DMS 273 (cell line): ENCODE measurements around the gene OR5B21.

Source experiments
- DNase-seq: peaks from one replicate; lab custom pipeline; 2025; ENCODE audit not compliant: unreplicated experiment; lab: John Stamatoyannopoulos, UW

The OR5B21 gene

DNA sequence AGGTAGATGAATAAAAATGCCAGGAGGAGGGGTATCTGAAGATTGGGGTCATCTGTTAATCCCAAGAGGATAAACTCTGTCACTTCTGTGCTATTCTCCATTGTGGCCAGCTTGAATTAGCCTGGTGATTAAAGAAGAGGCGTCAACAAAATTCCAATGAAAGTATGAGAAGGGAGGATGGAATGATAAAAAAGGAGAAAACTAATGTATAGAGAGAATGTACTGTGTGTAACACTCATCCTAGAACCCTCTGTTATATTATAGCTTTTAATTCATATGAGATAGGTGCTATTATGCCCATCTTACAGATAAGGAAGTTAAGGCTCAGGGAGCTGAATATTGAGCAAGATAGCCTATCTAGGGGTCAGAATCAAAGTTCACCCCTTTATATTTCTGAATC, at the start of gene OR5B21:
Gene OR5B21, minus strand, starts transcription at position 101 of the 400 bp plus-strand sequence. Its CDS starts 0 bp downstream, at position 101.
- DNase-seq = no peak

GRCh38 chr11:58549644-58550043, 41.7 kb upstream of the OR5B21 start:
- no peak for DNase-seq

DNA sequence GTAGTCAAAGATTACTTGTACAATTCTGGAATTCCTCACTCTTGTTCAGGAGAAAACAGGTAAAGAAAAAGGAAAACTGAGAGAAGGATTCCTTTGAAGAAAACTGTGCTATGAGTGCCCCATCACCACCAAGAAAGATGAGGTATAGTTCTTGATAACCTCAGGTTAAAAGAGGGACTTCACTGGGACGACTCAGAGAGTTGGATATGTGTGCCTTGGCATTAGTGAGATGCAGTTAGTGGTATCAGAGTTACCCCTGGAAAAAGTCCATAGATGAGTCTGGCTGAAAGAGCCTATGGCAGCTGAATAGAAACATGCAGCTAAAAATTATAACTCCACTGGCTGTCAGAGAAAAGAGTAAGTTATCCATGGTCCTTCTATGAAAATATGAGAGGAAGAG, 38.9 kb upstream of the OR5B21 start:
- no peak for DNase-seq

GRCh38 chr11:58531865-58532341, 24.0 kb upstream of the OR5B21 start:
- no peak for DNase-seq

GRCh38 chr11:58530236-58530635, 22.3 kb upstream of the OR5B21 start:
- no peak for DNase-seq

DNA sequence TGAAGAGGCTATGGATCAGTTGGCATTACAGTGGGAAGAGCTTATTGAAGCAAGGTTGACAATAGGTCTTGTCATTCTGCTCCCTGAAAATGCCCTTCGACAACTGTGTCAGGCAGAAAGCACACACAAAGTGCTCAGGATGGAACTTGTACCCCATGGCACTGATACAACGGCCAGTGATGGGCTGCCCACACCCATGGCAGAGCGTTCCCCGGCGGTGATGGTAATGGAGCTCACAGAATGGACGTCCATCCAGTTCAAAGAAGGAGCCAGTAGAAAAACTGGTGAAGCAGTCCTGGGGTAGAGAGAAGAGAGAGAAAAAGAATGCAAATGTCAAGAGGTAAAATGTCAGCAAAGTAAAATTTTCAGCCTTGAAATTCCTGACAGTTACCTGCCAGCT, 19.5 kb upstream of the OR5B21 start:
- DNase-seq = no peak

DNA sequence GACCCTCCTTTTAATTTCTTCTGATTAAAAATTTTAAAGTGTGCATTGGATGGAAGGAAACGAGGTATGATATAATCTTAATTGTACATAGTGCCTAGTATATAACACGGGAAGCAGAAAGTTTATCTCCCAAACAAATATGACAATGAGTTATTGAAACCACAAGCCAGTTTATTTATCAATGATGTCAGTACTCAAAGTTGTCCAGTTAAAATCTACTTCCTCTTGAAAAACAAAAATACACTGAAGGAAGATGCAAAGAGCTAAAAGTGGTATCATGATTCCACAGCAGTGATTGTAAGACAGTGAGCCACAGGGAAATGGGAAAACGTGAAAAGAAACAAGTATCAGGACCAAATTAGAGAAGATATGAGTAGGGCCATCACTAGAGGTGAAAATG, 18.8 kb upstream of the OR5B21 start:
- DNase-seq = no peak

DNA sequence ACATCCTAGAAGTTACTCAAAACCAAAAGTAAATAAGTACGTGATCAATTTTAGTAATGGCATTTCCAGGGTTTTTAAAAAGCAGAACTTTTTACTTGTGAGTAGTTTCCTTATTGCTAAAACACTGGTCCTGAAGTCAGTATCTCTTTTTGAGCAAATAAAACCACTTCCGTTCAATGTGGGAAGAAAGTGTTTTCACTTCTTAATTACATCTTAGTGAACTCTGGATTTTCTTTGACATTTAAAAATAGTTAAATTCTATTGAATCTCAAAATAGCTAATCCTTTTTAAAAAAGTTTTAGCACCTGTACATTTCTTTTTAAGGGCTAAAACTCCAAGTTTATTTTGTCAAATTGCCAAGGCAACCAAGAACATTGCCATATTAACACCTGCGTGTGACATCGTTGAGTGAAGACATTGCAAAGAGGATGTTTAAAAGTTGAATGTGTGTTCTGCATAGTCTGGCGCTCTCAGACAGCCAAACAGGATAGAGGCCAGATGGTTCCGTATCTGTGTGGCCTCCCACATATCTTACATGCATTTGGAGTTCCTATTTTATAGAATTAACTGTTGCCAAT, 17.2 kb upstream of the OR5B21 start:
- no peak for DNase-seq

DNA sequence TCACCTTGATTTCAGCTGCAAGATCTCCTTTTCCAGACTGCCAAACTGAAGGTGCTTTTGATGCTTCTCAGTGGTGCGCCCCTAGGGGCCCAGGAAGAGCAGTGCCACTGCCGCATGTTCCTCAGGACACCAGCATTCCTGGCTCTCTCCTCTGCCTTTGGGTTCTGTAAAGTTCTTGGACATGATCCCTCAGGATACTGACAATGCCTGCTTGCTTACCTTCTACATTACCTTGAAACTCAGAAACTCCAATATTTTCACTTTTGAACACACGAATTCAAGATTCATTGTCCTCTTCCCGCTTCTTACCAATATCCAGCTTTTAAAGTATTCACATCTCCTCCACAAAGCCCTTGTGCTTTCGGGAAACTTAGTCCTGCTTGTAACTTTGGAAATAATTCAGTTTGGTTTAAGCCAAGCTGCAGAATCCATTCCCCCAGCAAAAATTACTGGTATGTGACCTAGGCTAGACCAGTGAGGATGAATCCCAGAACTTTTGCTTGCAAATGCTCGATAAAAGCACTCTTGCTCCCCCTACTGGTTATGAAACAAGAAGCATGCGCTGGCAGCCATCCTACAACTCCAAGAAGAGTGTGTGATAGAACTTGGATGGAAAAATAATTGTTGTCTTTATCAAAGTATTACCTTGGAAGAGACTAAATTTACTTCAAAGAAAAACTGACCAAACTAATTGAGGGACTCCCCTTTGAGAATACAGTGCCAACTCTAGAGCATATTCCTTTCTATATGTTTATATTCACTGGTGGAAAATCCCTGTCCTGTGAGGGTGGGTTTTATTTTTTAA, 16.5 kb upstream of the OR5B21 start:
- peak; percentile 82 for DNase-seq

DNA sequence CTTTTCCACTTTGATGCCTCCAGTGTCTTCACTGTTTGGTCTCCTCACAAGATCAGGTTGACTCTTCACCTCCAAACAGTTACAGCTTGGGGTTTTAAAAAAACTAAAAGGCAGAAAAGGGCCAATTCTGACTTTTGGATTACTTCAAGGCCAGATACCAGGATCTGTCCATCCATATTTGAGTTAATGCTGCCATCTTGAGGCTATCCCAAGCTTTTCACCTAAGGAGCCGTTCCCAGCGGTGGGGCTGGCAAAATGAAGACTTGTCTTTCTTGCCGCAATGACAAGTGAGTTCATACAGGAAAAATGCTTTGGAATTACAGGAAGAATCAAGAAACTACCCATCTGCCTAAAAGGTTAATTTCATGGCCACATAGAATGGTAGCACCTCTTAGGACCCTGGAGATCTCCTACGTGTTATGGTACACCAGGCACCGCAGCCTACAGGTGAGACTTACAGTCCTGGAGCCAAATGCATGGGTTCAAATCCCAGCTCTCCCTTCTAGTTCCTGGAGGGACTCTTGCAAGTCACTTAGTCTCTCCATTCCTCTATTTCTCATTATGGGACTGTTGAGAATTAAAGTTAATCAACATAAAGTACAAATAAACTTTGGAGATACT, 6.0 kb upstream of the OR5B21 start:
- peak; percentile 61 for DNase-seq

DNA sequence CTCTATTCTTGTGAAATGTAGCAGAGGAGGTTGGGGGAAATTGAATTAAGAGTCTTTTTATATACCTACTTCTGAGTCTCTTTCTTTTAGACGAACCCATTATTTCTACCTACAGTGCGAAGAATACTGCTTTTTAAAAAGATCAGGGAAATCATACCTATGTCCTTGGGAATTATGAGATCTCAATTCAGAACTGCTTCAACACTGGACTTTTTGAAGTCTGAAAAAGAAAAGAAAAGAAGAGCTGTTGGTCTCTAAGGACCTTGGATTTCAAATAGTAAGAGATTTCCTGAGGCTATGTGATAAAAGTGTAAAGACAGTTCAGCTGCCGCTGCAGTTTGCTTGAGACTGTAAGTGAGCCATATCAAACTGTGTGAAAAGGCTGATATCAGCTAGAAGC, 3.7 kb upstream of the OR5B21 start:
- DNase-seq = no peak

DNA sequence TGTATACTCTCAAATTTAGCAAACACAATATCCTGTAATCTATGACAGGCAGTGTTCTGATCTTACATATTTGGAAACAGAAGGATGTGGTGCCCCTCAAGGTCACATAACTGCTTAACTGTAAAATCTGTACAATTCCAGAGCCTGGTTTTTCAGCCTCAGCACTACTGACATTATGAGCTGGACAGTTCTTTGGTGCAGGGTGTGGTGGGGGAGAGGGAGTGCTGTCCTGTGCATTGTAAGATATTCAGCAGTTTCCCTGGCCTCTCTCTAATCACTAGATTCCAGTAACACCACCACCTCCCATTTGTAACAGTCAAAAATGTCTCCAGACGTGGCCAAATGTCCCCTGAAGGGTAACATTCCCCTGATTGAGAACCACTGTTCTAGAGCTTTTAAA, 1.8 kb upstream of the OR5B21 start:
- no peak for DNase-seq

DNA sequence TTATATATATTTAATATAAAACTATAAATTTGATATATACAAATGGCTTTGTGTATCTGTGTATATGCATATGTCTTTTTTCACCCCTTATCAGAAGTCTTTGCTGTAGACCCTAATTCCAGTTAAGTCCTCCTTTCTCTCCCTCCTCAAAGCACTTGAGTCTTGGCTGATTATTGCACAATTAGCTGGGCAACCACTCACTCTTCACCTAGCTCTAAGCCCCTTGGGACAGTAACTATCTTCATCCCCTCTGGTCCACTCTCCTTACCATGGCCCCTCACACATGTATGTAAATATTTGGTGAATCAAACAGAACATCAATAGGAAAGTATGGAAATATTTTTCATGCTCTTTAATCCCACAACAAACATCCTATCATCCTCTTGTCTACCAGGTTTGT, 909 bp upstream of the OR5B21 start:
- DNase-seq = no peak

- DNase-seq = no peak
Measured at GRCh38 chr11:58507355-58507754, 550 bp downstream of the OR5B21 start.

DNA sequence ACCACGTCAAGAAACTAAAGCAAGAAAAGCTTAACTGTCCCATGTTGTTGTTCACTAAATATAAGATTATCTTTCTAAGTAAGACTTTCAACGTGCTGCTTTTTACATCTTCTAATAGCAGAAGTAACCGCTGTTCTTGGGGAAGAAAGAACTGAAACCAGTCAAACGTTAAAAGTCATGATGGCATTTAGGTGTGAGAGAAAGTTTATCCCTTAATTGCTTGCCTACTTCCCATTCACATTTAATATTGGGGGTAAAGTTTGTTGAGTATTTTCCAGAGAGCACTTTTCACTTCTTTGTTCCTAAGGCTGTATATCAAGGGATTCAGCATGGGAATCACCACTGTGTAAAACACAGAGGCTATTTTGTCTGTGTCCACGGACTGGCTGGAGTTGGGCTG, 970 bp downstream of the OR5B21 start:
- no peak for DNase-seq

DNA sequence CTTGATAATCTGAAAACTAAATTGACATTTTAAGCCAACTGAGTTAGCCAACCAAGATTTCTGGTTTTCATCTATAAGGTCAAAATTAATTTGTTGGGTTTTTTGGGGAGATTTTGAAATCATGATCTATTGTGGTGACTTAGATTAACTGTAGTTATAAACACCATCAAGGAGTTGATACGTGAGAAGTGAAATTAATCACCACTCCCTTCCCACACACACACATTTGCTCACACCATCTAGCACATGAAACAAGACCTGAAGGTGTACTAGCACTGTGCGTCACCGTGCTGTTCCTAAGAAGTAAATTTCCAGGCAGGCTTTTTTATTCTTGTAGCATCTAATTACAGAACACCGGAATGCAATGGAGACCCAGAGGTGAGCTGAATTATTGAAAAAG, 2.1 kb downstream of the OR5B21 start:
- DNase-seq = no peak

DNA sequence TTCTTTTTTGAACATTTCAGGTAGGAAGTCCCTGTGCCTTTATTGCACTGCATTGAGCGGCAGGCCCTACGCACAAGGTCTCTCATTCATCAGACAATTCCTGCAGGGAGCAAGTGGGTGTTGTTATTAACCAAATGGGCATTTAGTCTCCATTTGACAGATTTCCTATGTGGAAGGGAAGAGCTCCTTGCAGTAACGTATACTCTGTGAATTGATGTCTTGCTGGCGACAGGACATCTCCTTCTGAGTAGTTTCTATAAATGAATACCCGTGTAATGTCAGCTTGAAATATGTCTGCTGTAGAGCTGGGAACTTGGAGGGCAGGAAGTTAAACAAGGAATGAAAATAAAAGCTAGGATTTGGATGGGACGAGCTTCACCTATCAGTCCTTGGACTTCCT, 3.7 kb downstream of the OR5B21 start:
- DNase-seq = no peak

GRCh38 chr11:58503361-58503856, 4.5 kb downstream of the OR5B21 start:
- DNase-seq = no peak

DNA sequence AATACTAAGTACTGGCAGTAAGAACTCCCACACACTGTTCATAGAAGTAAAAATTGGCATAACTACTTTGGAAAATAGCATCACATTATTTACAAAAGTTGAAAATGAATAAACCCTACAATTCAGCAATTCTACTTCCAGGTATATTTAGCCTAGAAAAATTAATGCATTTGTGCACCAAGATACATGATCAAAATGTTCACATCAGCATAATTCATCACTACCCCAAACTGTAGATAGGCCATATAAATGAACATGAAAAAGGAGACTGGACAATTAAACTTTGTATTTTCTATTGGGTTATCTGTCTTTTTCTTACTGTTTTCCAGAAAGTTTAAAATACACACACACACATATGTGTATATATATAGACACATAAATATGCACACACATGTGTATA, 5.9 kb downstream of the OR5B21 start:
- no peak for DNase-seq

- no peak for DNase-seq
Measured at GRCh38 chr11:58498464-58498863, 9.4 kb downstream of the OR5B21 start.

GRCh38 chr11:58497951-58498350, 10.0 kb downstream of the OR5B21 start:
- no peak for DNase-seq

- no peak for DNase-seq
Measured at GRCh38 chr11:58495906-58496305, 12.0 kb downstream of the OR5B21 start.
